Measurements from ENCODE around the gene COMMD8.

DNA sequence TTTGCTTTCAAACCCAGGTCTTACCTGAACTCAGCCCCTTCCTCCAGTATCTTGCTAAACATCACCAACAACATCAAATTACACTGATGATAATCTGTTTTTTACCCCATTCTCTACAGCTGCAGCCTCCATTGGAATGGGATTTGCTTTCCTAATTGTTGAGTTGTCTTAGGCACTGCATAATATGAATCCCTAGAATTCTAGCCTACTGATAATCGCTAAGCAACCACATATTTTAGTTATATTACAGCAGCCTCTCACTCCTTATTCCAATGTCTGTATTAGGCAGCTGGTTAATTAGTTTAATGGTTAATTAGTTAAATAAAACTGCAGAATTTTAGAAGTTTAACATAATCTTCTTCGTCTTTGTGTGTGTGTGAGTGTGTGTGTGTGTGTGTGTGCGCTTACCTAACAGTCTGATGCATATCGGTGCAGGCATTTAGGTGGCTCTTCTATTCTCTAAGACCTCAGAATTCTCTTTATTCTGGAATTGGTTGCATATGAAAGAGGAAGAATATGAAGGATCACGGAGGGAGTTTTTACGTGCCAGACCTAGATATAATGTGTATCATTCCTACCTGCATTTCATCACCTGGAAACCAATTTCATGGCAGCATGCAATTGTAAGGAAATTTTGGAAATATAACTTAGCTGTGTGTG lies 5.3 kb upstream of the COMMD8 start:
- TF ChIP-seq, protein P1, sequence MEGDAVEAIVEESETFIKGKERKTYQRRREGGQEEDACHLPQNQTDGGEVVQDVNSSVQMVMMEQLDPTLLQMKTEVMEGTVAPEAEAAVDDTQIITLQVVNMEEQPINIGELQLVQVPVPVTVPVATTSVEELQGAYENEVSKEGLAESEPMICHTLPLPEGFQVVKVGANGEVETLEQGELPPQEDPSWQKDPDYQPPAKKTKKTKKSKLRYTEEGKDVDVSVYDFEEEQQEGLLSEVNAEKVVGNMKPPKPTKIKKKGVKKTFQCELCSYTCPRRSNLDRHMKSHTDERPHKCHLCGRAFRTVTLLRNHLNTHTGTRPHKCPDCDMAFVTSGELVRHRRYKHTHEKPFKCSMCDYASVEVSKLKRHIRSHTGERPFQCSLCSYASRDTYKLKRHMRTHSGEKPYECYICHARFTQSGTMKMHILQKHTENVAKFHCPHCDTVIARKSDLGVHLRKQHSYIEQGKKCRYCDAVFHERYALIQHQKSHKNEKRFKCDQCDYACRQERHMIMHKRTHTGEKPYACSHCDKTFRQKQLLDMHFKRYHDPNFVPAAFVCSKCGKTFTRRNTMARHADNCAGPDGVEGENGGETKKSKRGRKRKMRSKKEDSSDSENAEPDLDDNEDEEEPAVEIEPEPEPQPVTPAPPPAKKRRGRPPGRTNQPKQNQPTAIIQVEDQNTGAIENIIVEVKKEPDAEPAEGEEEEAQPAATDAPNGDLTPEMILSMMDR (IDR thresholded peaks at IDR 0.05), result no peak
- TF ChIP-seq ZFP36 (IDR thresholded peaks at IDR 0.05; ENCODE audit: borderline replicate concordance, partially characterized antibody), result no peak
- TF ChIP-seq, protein P2, sequence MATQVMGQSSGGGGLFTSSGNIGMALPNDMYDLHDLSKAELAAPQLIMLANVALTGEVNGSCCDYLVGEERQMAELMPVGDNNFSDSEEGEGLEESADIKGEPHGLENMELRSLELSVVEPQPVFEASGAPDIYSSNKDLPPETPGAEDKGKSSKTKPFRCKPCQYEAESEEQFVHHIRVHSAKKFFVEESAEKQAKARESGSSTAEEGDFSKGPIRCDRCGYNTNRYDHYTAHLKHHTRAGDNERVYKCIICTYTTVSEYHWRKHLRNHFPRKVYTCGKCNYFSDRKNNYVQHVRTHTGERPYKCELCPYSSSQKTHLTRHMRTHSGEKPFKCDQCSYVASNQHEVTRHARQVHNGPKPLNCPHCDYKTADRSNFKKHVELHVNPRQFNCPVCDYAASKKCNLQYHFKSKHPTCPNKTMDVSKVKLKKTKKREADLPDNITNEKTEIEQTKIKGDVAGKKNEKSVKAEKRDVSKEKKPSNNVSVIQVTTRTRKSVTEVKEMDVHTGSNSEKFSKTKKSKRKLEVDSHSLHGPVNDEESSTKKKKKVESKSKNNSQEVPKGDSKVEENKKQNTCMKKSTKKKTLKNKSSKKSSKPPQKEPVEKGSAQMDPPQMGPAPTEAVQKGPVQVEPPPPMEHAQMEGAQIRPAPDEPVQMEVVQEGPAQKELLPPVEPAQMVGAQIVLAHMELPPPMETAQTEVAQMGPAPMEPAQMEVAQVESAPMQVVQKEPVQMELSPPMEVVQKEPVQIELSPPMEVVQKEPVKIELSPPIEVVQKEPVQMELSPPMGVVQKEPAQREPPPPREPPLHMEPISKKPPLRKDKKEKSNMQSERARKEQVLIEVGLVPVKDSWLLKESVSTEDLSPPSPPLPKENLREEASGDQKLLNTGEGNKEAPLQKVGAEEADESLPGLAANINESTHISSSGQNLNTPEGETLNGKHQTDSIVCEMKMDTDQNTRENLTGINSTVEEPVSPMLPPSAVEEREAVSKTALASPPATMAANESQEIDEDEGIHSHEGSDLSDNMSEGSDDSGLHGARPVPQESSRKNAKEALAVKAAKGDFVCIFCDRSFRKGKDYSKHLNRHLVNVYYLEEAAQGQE (IDR thresholded peaks at IDR 0.05), result no peak

Data from A549 (cell line).